ENCODE results near the gene PDXP.

The PDXP gene

DNA sequence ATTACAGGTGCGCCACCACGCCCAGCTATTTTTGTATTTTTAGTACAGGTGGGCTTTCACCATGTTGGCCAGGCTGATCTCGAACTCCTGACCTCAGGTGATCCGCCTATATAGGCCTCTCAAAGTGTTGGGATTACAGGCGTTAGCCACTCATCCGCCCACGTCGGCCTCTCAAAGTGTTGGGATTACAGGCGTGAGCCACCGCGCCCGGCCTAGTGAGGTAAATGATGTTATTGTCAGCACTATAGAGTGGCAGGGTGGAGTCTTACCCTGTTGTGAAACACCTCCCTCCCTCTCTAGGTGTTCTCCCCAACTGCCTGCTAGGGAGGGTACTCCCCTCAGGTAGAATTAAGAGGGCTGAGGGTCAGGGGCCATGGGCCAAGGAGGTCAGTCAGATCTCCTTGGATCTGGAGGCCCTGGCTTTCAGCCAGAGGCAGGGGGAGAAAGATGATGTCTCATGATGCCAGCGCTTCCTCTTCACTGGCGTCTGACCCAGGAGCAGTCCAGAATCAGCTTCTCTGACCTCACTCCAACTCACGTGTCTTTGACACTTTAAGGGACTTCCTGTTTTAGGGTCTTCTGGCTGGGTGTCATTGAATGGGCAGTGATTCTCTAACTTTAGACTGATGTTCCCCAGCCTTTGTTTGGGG is 47.9 kb upstream of the PDXP start:
- no peaks in the 10 kb centered on the region for H3K36me3 ChIP-seq (replicated peaks; ENCODE audit: insufficient read depth, low read length)
- no peak overlapping the region for H2AFZ ChIP-seq (ENCODE audit: low read length)
- no peaks in the 10 kb centered on the region for H3K9me2 ChIP-seq (replicated peaks; ENCODE audit: insufficient read depth, low read length)
- H3K27me3 ChIP-seq (replicated peaks; ENCODE audit: insufficient read depth, low read length), result 0 out of 2 replicates have a peak, but pooled peaks cover 3% of the 10 kb centered on the region
- H3K4me2 ChIP-seq (ENCODE audit: low read depth, low read length), result peak overlapping the region; percentile 99; the same call in 1 of the 2 replicates
- no peak for DNase-seq
- H3K79me2 ChIP-seq (ENCODE audit: low read length), result peaks cover 37% of the 10 kb centered on the region
- no peak overlapping the region for H3K4me3 ChIP-seq (ENCODE audit: low read length)
- H3K9me3 ChIP-seq (replicated peaks; ENCODE audit: insufficient read depth, low read length), result no peaks in the 10 kb centered on the region
- H3K27ac ChIP-seq (ENCODE audit: low read length), result no peak overlapping the region
- peaks cover 17% of the 10 kb centered on the region for H3F3A ChIP-seq (ENCODE audit: insufficient read depth, low read length)
- TF ChIP-seq EZH2phosphoT487 (IDR thresholded peaks at IDR 0.05; ENCODE audit: low read length) (no peak), EZH2 (optimal IDR thresholded peaks at IDR 0.05; ENCODE audit: low read depth, low read length) (no peak)
- TF ChIP-seq, protein P1, sequence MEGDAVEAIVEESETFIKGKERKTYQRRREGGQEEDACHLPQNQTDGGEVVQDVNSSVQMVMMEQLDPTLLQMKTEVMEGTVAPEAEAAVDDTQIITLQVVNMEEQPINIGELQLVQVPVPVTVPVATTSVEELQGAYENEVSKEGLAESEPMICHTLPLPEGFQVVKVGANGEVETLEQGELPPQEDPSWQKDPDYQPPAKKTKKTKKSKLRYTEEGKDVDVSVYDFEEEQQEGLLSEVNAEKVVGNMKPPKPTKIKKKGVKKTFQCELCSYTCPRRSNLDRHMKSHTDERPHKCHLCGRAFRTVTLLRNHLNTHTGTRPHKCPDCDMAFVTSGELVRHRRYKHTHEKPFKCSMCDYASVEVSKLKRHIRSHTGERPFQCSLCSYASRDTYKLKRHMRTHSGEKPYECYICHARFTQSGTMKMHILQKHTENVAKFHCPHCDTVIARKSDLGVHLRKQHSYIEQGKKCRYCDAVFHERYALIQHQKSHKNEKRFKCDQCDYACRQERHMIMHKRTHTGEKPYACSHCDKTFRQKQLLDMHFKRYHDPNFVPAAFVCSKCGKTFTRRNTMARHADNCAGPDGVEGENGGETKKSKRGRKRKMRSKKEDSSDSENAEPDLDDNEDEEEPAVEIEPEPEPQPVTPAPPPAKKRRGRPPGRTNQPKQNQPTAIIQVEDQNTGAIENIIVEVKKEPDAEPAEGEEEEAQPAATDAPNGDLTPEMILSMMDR (IDR thresholded peaks at IDR 0.05; ENCODE audit: low read length), result no peak
- peaks cover 7% of the 10 kb centered on the region; the same call in 1 of the 2 replicates for H3K4me1 ChIP-seq (ENCODE audit: low read length)
- H3K9ac ChIP-seq (ENCODE audit: low read length), result no peak overlapping the region
- no peaks in the 10 kb centered on the region for H4K20me1 ChIP-seq (ENCODE audit: insufficient read depth, low read length)

DNA sequence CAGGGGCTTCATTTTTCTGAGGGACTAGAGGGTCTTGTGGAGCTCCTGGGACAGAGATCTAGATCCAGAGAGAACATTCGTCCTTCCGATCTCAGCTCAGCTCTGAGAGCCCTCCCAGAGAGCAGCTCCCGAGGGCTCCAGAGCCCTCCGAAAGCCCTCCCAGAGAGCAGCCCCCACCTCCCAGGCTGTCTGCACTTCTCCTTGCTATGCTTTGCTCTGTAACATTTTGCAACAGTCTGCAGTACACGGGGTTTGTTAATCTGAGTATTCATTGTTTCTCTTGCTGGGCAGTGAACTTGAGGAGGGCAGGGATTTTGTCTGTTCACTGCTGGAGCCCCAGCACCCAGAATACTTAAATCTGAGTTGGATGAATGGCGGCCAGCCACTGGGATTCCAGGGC is 47.3 kb upstream of the PDXP start:
- no peak overlapping the region for H3K9ac ChIP-seq (ENCODE audit: low read length)
- H3K36me3 ChIP-seq (replicated peaks; ENCODE audit: insufficient read depth, low read length), result no peaks in the 10 kb centered on the region
- H3K4me1 ChIP-seq (ENCODE audit: low read length), result peaks cover 7% of the 10 kb centered on the region; the same call in 1 of the 2 replicates
- no peak overlapping the region for H3K4me2 ChIP-seq (ENCODE audit: low read depth, low read length)
- no peaks in the 10 kb centered on the region for H3K27me3 ChIP-seq (replicated peaks; ENCODE audit: insufficient read depth, low read length)
- H3K9me2 ChIP-seq (replicated peaks; ENCODE audit: insufficient read depth, low read length), result no peaks in the 10 kb centered on the region
- peaks cover 37% of the 10 kb centered on the region for H3K79me2 ChIP-seq (ENCODE audit: low read length)
- no peak overlapping the region for H3K27ac ChIP-seq (ENCODE audit: low read length)
- TF ChIP-seq EZH2phosphoT487 (IDR thresholded peaks at IDR 0.05; ENCODE audit: low read length), result no peak
- no peak for TF ChIP-seq EZH2 (optimal IDR thresholded peaks at IDR 0.05; ENCODE audit: low read depth, low read length)
- TF ChIP-seq, protein P1 (IDR thresholded peaks at IDR 0.05; ENCODE audit: low read length), result no peak
- H2AFZ ChIP-seq (ENCODE audit: low read length), result no peak overlapping the region
- peaks cover 17% of the 10 kb centered on the region for H3F3A ChIP-seq (ENCODE audit: insufficient read depth, low read length)
- no peak overlapping the region for H3K4me3 ChIP-seq (ENCODE audit: low read length)
- no peaks in the 10 kb centered on the region for H3K9me3 ChIP-seq (replicated peaks; ENCODE audit: insufficient read depth, low read length)
- H4K20me1 ChIP-seq (ENCODE audit: insufficient read depth, low read length), result no peaks in the 10 kb centered on the region
- no peak for DNase-seq

DNA sequence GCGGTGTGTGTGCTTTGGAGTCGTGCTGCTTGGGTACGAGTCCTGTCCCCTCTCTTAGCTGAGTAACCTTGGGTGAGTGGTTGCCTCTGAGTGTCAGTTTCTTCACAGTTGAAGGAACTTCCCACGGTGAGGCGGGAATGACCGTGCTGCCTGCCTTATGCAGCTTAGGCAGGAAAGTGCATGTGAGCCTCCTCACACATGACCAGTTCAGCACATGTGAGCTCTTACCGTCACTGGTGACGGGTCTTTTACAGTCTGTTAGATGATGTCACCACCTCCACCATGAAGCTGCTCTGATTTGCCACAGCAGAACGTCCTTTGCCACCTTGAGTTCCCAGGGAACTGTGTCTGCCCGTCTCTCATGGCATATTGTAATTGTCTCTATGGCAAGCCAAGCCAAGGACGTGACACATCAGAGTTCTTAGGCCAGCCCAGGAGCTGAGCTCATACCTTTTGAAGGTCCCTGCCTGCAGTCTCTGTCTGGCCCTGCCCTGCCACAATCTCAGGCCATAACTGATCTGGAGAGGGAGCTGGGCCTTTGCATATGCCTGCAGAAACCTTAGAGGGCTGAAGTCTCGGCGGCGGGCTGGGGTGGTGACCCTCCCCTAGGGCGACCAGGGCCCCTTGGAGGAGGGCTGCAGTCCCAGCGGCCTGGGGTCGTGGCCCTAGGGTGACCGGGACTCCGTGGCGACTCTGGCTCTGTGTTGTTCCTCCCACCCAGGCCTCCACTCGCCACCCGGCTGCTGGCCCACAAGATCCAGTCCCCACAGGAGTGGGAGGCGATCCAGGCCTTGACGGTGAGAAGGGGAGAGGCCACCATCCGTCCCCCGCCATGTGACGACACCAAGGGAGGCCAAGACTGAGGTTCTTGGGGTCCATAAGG is 42.1 kb upstream of the PDXP start:
- Histone ChIP-seq H3F3A (ENCODE audit: insufficient read depth, low read length) (no peaks in the 10 kb centered on the region), H3K27ac (ENCODE audit: low read length) (no peak overlapping the region), H3K9ac (ENCODE audit: low read length) (no peak overlapping the region), H2AFZ (ENCODE audit: low read length) (no peak overlapping the region), H3K4me3 (ENCODE audit: low read length) (no peak overlapping the region), H3K27me3 (replicated peaks; ENCODE audit: insufficient read depth, low read length) (no peaks in the 10 kb centered on the region), H3K9me2 (replicated peaks; ENCODE audit: insufficient read depth, low read length) (no peaks in the 10 kb centered on the region), H3K36me3 (replicated peaks; ENCODE audit: insufficient read depth, low read length) (no peaks in the 10 kb centered on the region), H3K4me1 (ENCODE audit: low read length) (no peaks in the 10 kb centered on the region), H3K9me3 (replicated peaks; ENCODE audit: insufficient read depth, low read length) (no peaks in the 10 kb centered on the region), H3K79me2 (ENCODE audit: low read length) (peaks cover 10% of the 10 kb centered on the region), H4K20me1 (ENCODE audit: insufficient read depth, low read length) (no peaks in the 10 kb centered on the region), H3K4me2 (ENCODE audit: low read depth, low read length) (no peak overlapping the region)
- TF ChIP-seq, protein P1 (IDR thresholded peaks at IDR 0.05; ENCODE audit: low read length), result no peak
- TF ChIP-seq EZH2 (optimal IDR thresholded peaks at IDR 0.05; ENCODE audit: low read depth, low read length) (no peak), EZH2phosphoT487 (IDR thresholded peaks at IDR 0.05; ENCODE audit: low read length) (no peak)
- DNase-seq, result no peak
